Glutamatergic neuron (in vitro differentiated cells): ENCODE data around the gene SRSF9. TPM values are rescaled to one million over a fixed set of nuclear protein-coding genes. Genes with fewer than 3 reads are reported as not detected.

Experiments used
- DNase-seq: peaks from one replicate; pipeline ENCODE4 v3.0.0; 2022
- H3K27ac Mint-ChIP-seq: one replicate; pipeline ENCODE4 v1.8.0; 2020; ENCODE audit warnings: mild to moderate bottlenecking, mixed read lengths, inconsistent platforms; ENCODE audit not compliant: unreplicated experiment
- H3K27me3 Mint-ChIP-seq: one replicate; pipeline ENCODE4 v1.8.0; 2020; ENCODE audit warnings: mild to moderate bottlenecking, moderate library complexity, mixed read lengths, inconsistent platforms; ENCODE audit not compliant: unreplicated experiment
- H3K36me3 Mint-ChIP-seq: one replicate; pipeline ENCODE4 v1.8.0; 2020; ENCODE audit warnings: mild to moderate bottlenecking, mixed read lengths, inconsistent platforms; ENCODE audit not compliant: unreplicated experiment
- H3K4me1 Mint-ChIP-seq: one replicate; pipeline ENCODE4 v1.8.0; 2020; ENCODE audit warnings: mild to moderate bottlenecking, low read depth, mixed read lengths, inconsistent platforms; ENCODE audit not compliant: unreplicated experiment
- H3K4me3 Mint-ChIP-seq: one replicate; pipeline ENCODE4 v1.8.0; 2020; ENCODE audit warnings: mild to moderate bottlenecking, mixed read lengths, inconsistent platforms; ENCODE audit not compliant: unreplicated experiment
- H3K9me3 Mint-ChIP-seq: one replicate; pipeline ENCODE4 v1.8.0; 2020; ENCODE audit warnings: mild to moderate bottlenecking, moderate library complexity, mixed read lengths, inconsistent platforms; ENCODE audit not compliant: unreplicated experiment
- CTCF ChIP-seq: fragments of 200-600 bp; sonication (generic); IDR thresholded peaks from one replicate; pipeline ENCODE4 v1.5.0; 2021; ENCODE audit not compliant: partially characterized antibody, unreplicated experiment
- total RNA-seq: library from RNA; stranded (reverse); fragmentation: NEBNext Ultra II Directional; extraction: Animal tissue kit (Norgen Biotek cat#: 25700); gene quantifications from one replicate; pipeline ENCODE4 v1.2.1, GENCODE V29; 2021; ENCODE audit not compliant: unreplicated experiment

SRSF9 gene
- total RNA-seq, 1 donor from 2014 or later = 210 TPM

GRCh38 chr12:120483621-120484020 is 14.1 kb upstream of the SRSF9 start:
- Mint-ChIP-seq H3K4me1 (peaks cover 7% of the 10 kb centered on the region), H3K27me3 (peaks cover 5% of the 10 kb centered on the region), H3K4me3 (no peak overlapping the region), H3K9me3 (no peaks in the 10 kb centered on the region), H3K36me3 (no peaks in the 10 kb centered on the region), H3K27ac (no peak overlapping the region)
- TF ChIP-seq CTCF = no peak
- no peak for DNase-seq

GRCh38 chr12:120481022-120481767 is 11.6 kb upstream of the SRSF9 start:
- no peak overlapping the region for H3K4me3 Mint-ChIP-seq
- H3K36me3 Mint-ChIP-seq = no peaks in the 10 kb centered on the region
- H3K9me3 Mint-ChIP-seq = peaks cover 2% of the 10 kb centered on the region
- H3K4me1 Mint-ChIP-seq = peaks cover 7% of the 10 kb centered on the region
- peaks cover 2% of the 10 kb centered on the region for H3K27me3 Mint-ChIP-seq
- TF ChIP-seq CTCF = no peak
- DNase-seq = no peak
- H3K27ac Mint-ChIP-seq = no peak overlapping the region

DNA sequence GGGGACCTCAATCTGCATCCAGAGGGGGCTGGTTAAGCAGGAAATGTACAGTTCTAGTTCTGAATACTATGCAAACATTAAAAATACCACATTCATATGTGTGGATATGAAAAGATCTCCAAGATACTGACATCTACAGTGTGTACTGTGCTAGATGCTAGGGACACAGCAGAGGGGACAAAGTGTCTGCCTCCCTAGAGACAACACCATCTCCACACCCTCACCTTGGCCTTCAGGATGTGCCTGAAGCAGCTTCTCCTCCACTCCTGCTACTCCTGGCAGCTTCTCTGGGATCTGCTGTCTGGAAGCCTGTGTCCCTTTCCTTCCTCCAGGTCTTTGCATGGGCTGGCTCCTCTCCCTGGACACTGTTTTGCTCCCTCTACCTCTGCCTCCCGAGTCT is 10.7 kb upstream of the SRSF9 start:
- Mint-ChIP-seq H3K27ac (peak overlapping the region; percentile 30), H3K4me1 (peaks cover 10% of the 10 kb centered on the region), H3K4me3 (no peak overlapping the region), H3K9me3 (peaks cover 2% of the 10 kb centered on the region), H3K27me3 (peaks cover 2% of the 10 kb centered on the region), H3K36me3 (no peaks in the 10 kb centered on the region)
- DNase-seq = no peak
- no peak for TF ChIP-seq CTCF

DNA sequence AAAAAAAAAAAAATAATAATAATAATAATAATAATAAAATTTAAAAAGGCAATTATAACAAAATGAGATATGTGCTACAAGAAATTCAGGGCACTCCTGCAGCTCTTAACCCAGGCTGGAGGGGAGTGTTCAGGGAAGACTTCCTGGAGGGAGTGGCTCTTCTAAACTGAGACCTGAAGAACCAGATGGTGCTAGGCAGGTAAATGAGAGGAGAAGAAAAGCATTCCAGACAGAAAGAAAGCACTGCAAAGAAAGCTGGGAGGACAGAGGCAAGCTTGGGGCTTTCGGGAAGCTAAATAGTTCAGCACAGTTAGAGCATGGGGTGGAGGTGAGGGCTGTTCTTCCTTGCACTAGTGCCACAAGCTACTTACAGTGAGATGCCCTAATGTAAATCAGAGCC is 9.9 kb upstream of the SRSF9 start:
- Mint-ChIP-seq H3K27ac (peak overlapping the region; percentile 30), H3K36me3 (no peaks in the 10 kb centered on the region), H3K4me3 (peak overlapping the region; percentile 2), H3K9me3 (peaks cover 2% of the 10 kb centered on the region), H3K27me3 (peaks cover 2% of the 10 kb centered on the region), H3K4me1 (peaks cover 14% of the 10 kb centered on the region)
- TF ChIP-seq CTCF = no peak
- no peak for DNase-seq

DNA sequence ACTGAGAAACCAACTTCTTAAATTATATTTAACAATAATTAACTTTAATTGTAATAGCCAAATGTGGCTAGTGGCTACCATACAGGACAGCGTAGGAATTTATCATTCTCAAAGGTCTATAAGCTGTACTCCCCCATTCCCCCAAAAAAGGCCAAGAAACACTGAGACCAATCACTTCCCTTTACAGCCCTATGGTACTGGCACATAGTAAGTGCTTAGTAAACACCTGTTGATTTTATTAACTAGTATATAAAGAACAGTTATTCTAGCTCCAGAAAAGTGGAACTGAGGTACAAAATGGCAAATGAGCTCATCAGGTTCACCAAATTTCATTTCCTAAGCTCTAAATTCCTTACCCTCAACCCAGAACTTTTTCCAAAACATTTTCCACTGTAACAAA is 6.1 kb upstream of the SRSF9 start:
- Mint-ChIP-seq H3K4me3 (no peak overlapping the region), H3K9me3 (peaks cover 2% of the 10 kb centered on the region), H3K27ac (peak overlapping the region; percentile 68), H3K4me1 (peaks cover 18% of the 10 kb centered on the region), H3K36me3 (no peaks in the 10 kb centered on the region), H3K27me3 (peaks cover 2% of the 10 kb centered on the region)
- no peak for TF ChIP-seq CTCF
- no peak for DNase-seq
